Endodermal cell (in vitro differentiated cells): ENCODE data around the gene CD58. TPM values are rescaled to one million over a fixed set of nuclear protein-coding genes. Genes with fewer than 3 reads are reported as not detected.

Experiments
- DNase-seq: peaks from one replicate; pipeline ENCODE4 v3.0.0-alpha.2; 2017
- H3K27ac ChIP-seq: 2 replicates; pipeline ENCODE4 v1.5.1; 2013; ENCODE audit warnings: mild to moderate bottlenecking, low read depth, low read length, moderate library complexity
- H3K27me3 ChIP-seq: 2 replicates; pipeline ENCODE4 v1.6.1; 2013; ENCODE audit warnings: mild to moderate bottlenecking, low read length, moderate library complexity; ENCODE audit not compliant: insufficient read depth, control insufficient read depth, poor library complexity, severe bottlenecking
- H3K36me3 ChIP-seq: 2 replicates; pipeline ENCODE4 v1.7.0; 2013; ENCODE audit warnings: mild to moderate bottlenecking, low read length, moderate library complexity; ENCODE audit not compliant: control insufficient read depth, insufficient read depth
- H3K4me1 ChIP-seq: one replicate; pipeline ENCODE4 v1.7.0; 2013; ENCODE audit warnings: low read length; ENCODE audit not compliant: control insufficient read depth, insufficient read depth
- H3K4me3 ChIP-seq: 2 replicates; pipeline ENCODE4 v1.5.1; 2013; ENCODE audit warnings: mild to moderate bottlenecking, low read length, moderate library complexity
- H3K9ac ChIP-seq: 2 replicates; pipeline ENCODE4 v1.6.1; 2013; ENCODE audit warnings: mild to moderate bottlenecking, low read length, moderate library complexity; ENCODE audit not compliant: poor library complexity, severe bottlenecking; ENCODE audit errors: extremely low read depth
- H3K9me3 ChIP-seq: 2 replicates; pipeline ENCODE4 v1.6.1; 2013; ENCODE audit warnings: mild to moderate bottlenecking, low read length, moderate library complexity; ENCODE audit not compliant: control insufficient read depth
- H3K27ac Mint-ChIP-seq: 2 replicates; pipeline ENCODE4 v1.8.0; 2020; ENCODE audit warnings: mixed read lengths
- H3K27me3 Mint-ChIP-seq: 2 replicates; pipeline ENCODE4 v1.8.0; 2021; ENCODE audit warnings: mild to moderate bottlenecking, mixed read lengths; ENCODE audit not compliant: insufficient read depth
- H3K36me3 Mint-ChIP-seq: 2 replicates; pipeline ENCODE4 v1.8.0; 2020; ENCODE audit warnings: low read depth, mixed read lengths
- H3K4me1 Mint-ChIP-seq: 2 replicates; pipeline ENCODE4 v1.8.0; 2020; ENCODE audit warnings: mixed read lengths
- H3K4me3 Mint-ChIP-seq: 2 replicates; pipeline ENCODE4 v1.8.0; 2020; ENCODE audit warnings: mild to moderate bottlenecking, moderate library complexity, mixed read lengths
- H3K9me3 Mint-ChIP-seq: 2 replicates; pipeline ENCODE4 v1.8.0; 2020; ENCODE audit warnings: mild to moderate bottlenecking, mixed read lengths
- WGBS, 2 experiments: methylation state at CpG; one replicate each; pipeline versions ENCODE4 v1.1.5 to v1.1.7; 2013; ENCODE audit warnings: missing lambda C conversion rate in 2 of 2, mixed read lengths in 1 of 2; ENCODE audit not compliant: insufficient coverage in 1 of 2, insufficient read length in 1 of 2; 5-methylcytosine and 5-hydroxymethylcytosine counted together
- total RNA-seq, 2 donors: library from RNA; stranded (reverse); fragmentation: NEBNext Ultra II Directional in 1 of 2; extraction: Animal tissue kit (Norgen Biotek cat#: 25700) in 1 of 2; gene quantifications; 2 replicates in 1 of 2; 3 replicates in 1 of 2; pipeline ENCODE4 v1.2.1, GENCODE V29; 2021
- TF ChIP-seq, protein P1 (sequence below): fragments of 200-600 bp; sonication (generic); conservative IDR thresholded peaks from 2 replicates; pipeline ENCODE4 v1.5.0; 2021; ENCODE audit warnings: antibody characterized with exemption, mild to moderate bottlenecking

The CD58 gene
- total RNA-seq, 2 donors from 2014 or later, result 4.6 to 5.9 TPM

DNA sequence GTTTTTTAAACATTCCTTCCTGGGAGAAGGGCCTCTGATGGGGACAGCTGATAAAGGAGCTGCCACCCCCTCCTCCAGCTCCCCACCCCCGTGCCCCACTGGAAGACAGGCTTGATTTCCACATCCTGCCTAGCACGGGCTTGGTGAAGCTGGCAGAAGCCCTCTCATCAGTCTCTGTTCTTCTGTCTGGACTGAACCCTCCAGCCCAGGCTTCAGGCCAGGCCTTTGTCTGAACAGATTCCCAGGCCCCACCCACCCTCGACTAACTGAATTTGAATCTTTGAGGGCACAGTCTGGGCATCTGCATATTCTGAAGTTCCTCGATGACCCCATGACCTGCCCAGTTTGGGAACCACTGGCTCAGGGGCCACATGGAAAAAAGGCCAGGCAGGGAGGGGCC is 75.3 kb downstream of the CD58 start:
- no peaks in the 10 kb centered on the region for H3K36me3 Mint-ChIP-seq
- 72 to 73% methylated on average over 4 of the region's 4 CpGs for WGBS, 2 experiments
- TF ChIP-seq, protein P1, sequence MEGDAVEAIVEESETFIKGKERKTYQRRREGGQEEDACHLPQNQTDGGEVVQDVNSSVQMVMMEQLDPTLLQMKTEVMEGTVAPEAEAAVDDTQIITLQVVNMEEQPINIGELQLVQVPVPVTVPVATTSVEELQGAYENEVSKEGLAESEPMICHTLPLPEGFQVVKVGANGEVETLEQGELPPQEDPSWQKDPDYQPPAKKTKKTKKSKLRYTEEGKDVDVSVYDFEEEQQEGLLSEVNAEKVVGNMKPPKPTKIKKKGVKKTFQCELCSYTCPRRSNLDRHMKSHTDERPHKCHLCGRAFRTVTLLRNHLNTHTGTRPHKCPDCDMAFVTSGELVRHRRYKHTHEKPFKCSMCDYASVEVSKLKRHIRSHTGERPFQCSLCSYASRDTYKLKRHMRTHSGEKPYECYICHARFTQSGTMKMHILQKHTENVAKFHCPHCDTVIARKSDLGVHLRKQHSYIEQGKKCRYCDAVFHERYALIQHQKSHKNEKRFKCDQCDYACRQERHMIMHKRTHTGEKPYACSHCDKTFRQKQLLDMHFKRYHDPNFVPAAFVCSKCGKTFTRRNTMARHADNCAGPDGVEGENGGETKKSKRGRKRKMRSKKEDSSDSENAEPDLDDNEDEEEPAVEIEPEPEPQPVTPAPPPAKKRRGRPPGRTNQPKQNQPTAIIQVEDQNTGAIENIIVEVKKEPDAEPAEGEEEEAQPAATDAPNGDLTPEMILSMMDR, result no peak
- Histone ChIP-seq H3K36me3 (no peaks in the 10 kb centered on the region), H3K9me3 (no peaks in the 10 kb centered on the region), H3K27me3 (no peaks in the 10 kb centered on the region), H3K27ac (peak overlapping the region; percentile 94), H3K4me3 (no peak overlapping the region), H3K4me1 (peaks cover 3% of the 10 kb centered on the region), H3K9ac (no peak overlapping the region)
- H3K9me3 Mint-ChIP-seq, result no peaks in the 10 kb centered on the region
- peaks cover 17% of the 10 kb centered on the region for H3K4me1 Mint-ChIP-seq
- no peak overlapping the region for H3K27ac Mint-ChIP-seq
- no peaks in the 10 kb centered on the region for H3K27me3 Mint-ChIP-seq
- H3K4me3 Mint-ChIP-seq, result no peak overlapping the region
- no peak for DNase-seq

DNA sequence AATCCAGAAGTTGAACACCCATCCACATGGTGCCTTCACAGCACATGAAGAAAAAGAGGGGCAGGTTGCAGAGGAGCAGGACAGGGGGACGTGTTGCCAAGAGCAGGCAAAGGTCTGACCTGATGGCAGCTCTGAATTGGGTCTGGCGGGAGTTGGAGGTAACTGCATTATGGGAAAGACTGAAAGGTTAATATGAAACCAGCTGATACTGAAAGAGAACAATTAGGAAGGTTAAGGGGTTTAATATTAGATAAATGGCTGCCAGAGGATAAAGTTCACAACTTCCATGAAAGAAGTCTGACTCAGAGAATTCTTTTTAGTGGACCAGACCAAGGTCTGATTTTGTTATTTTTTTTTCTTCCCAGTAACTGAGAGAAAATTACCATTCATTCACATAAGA is 76.1 kb downstream of the CD58 start:
- Histone ChIP-seq H3K9ac (no peak overlapping the region), H3K27me3 (no peaks in the 10 kb centered on the region), H3K9me3 (no peaks in the 10 kb centered on the region), H3K4me3 (no peak overlapping the region), H3K36me3 (no peaks in the 10 kb centered on the region), H3K27ac (peak overlapping the region; percentile 94), H3K4me1 (peaks cover 4% of the 10 kb centered on the region)
- peaks cover 22% of the 10 kb centered on the region for H3K4me1 Mint-ChIP-seq
- H3K9me3 Mint-ChIP-seq, result no peaks in the 10 kb centered on the region
- WGBS, 2 experiments, result 55 to 91% methylated on average over 2 of the region's 2 CpGs
- no peak for DNase-seq
- TF ChIP-seq, protein P1, result no peak
- H3K4me3 Mint-ChIP-seq, result no peak overlapping the region
- H3K27ac Mint-ChIP-seq, result no peak overlapping the region
- H3K27me3 Mint-ChIP-seq, result no peaks in the 10 kb centered on the region
- no peaks in the 10 kb centered on the region for H3K36me3 Mint-ChIP-seq

DNA sequence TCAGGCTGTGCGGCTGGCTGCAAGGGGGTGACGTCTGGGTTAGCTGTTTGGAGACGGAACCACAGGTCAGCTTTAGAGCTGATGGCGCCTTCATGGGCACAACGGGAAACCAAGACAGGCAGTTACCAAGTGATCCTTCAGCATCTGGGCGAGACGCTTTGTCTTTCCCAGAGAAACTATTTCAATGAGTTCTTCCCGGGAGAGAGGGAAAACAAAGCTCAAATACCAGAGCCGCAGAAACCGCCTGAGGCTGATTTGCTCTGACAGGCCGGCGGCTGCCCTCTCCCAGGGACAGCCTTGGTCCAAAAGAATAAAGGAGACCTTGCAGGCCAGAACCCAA is 76.5 kb downstream of the CD58 start:
- Histone ChIP-seq H3K4me1 (peaks cover 7% of the 10 kb centered on the region), H3K4me3 (no peak overlapping the region), H3K27me3 (no peaks in the 10 kb centered on the region), H3K9ac (no peak overlapping the region), H3K36me3 (no peaks in the 10 kb centered on the region), H3K27ac (peak overlapping the region; percentile 94), H3K9me3 (no peaks in the 10 kb centered on the region)
- Mint-ChIP-seq H3K27ac (no peak overlapping the region), H3K4me1 (peaks cover 25% of the 10 kb centered on the region), H3K27me3 (no peaks in the 10 kb centered on the region), H3K36me3 (no peaks in the 10 kb centered on the region), H3K9me3 (no peaks in the 10 kb centered on the region), H3K4me3 (no peak overlapping the region)
- TF ChIP-seq, protein P1, result no peak
- WGBS, 2 experiments, result 56 to 80% methylated on average over 7 to 12 of the region's 12 CpGs
- no peak for DNase-seq
